Measurements from ENCODE around the gene FAM43B.

GRCh38 chr1:20588634-20589225 lies 36.4 kb downstream of the FAM43B start, which contains the start of gene CDA:
- TF ChIP-seq, protein P1, sequence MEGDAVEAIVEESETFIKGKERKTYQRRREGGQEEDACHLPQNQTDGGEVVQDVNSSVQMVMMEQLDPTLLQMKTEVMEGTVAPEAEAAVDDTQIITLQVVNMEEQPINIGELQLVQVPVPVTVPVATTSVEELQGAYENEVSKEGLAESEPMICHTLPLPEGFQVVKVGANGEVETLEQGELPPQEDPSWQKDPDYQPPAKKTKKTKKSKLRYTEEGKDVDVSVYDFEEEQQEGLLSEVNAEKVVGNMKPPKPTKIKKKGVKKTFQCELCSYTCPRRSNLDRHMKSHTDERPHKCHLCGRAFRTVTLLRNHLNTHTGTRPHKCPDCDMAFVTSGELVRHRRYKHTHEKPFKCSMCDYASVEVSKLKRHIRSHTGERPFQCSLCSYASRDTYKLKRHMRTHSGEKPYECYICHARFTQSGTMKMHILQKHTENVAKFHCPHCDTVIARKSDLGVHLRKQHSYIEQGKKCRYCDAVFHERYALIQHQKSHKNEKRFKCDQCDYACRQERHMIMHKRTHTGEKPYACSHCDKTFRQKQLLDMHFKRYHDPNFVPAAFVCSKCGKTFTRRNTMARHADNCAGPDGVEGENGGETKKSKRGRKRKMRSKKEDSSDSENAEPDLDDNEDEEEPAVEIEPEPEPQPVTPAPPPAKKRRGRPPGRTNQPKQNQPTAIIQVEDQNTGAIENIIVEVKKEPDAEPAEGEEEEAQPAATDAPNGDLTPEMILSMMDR (IDR thresholded peaks at IDR 0.05): no peak
- TF ChIP-seq EP300 (IDR thresholded peaks at IDR 0.05): no peak

Measured in tibial nerve (tissue), 4 donors.